BE2C (cell line): ENCODE data around the gene RBM33.

Source experiments
- DNase-seq: peaks from one replicate; pipeline ENCODE4 v3.0.0-alpha.2; 2020
- H3K27me3 ChIP-seq: fragments of 250-450 bp; sonication (Bioruptor Pico); 2 replicates; pipeline ENCODE4 v1.5.1; 2020; ENCODE audit warnings: mild to moderate bottlenecking
- H3K36me3 ChIP-seq: fragments of 250-450 bp; sonication (Bioruptor Pico); 2 replicates; pipeline ENCODE4 v1.5.1; 2020; ENCODE audit warnings: mild to moderate bottlenecking
- H3K4me1 ChIP-seq: fragments of 250-450 bp; sonication (Bioruptor Pico); 2 replicates; pipeline ENCODE4 v1.5.1; 2020
- H3K4me3 ChIP-seq: 2 replicates; pipeline ENCODE4 v1.5.1; 2011; ENCODE audit warnings: low read depth, low read length
- H3K9me3 ChIP-seq: fragments of 250-450 bp; sonication (Bioruptor Pico); 2 replicates; pipeline ENCODE4 v1.5.1; 2020
- TF ChIP-seq, protein P1 (sequence below): IDR thresholded peaks from 2 replicates; pipeline ENCODE4 v1.5.1; 2012; ENCODE audit warnings: mild to moderate bottlenecking, low read depth, low read length

The RBM33 gene

DNA sequence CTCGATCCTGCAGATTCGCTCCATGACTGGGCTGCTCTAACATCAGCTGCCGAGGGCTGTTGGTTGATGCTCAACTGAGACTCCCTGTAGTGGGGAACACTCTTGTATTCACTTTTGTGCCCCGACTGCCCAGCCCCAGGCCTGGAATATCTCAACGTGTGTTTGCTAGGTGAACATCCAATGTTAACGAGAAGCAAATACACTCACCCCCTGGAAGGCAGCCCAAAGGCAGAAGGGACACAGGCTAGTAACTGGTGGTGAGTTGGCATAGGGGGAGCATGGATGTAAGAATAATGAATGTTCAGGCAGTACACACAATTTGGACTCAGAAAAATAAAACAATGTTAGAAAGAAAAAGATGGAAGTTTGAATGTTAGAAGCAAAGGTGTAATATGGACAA is 24.0 kb upstream of the RBM33 start:
- Histone ChIP-seq H3K27me3 (peaks cover 28% of the 10 kb centered on the region), H3K36me3 (no peaks in the 10 kb centered on the region), H3K4me1 (no peaks in the 10 kb centered on the region), H3K4me3 (no peak overlapping the region), H3K9me3 (no peaks in the 10 kb centered on the region)
- no peak for DNase-seq
- TF ChIP-seq, protein P1, sequence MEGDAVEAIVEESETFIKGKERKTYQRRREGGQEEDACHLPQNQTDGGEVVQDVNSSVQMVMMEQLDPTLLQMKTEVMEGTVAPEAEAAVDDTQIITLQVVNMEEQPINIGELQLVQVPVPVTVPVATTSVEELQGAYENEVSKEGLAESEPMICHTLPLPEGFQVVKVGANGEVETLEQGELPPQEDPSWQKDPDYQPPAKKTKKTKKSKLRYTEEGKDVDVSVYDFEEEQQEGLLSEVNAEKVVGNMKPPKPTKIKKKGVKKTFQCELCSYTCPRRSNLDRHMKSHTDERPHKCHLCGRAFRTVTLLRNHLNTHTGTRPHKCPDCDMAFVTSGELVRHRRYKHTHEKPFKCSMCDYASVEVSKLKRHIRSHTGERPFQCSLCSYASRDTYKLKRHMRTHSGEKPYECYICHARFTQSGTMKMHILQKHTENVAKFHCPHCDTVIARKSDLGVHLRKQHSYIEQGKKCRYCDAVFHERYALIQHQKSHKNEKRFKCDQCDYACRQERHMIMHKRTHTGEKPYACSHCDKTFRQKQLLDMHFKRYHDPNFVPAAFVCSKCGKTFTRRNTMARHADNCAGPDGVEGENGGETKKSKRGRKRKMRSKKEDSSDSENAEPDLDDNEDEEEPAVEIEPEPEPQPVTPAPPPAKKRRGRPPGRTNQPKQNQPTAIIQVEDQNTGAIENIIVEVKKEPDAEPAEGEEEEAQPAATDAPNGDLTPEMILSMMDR = no peak

DNA sequence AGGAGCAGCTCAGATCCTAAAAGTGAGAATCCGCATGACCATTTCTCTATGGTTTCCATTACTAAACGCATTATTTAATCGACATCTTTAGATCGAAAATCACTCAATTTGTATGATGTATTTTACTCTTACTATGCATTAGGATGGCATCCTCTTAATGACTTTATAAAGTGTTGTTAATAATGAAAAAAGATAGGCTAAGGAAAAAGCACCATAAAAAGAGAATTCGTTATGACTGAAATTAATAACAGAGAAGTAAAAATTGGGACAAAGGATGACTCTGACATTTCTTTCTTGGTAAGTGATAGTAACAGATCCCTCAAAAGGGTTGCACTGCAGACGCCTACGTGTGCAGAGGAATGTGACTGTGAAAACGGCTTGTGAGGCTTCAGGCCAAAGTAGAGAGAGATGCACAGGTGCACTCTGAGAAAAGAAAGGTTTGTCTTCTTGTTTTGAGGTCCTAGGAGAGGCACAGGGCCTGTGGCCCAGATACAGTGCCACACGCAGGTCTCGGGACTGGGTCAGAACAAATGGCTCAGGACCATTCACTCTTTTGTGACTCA is 23.0 kb upstream of the RBM33 start:
- no peak for DNase-seq
- no peaks in the 10 kb centered on the region for H3K9me3 ChIP-seq
- peaks cover 28% of the 10 kb centered on the region for H3K27me3 ChIP-seq
- H3K4me1 ChIP-seq = no peaks in the 10 kb centered on the region
- H3K4me3 ChIP-seq = no peak overlapping the region
- no peaks in the 10 kb centered on the region for H3K36me3 ChIP-seq
- TF ChIP-seq, protein P1 = no peak

DNA sequence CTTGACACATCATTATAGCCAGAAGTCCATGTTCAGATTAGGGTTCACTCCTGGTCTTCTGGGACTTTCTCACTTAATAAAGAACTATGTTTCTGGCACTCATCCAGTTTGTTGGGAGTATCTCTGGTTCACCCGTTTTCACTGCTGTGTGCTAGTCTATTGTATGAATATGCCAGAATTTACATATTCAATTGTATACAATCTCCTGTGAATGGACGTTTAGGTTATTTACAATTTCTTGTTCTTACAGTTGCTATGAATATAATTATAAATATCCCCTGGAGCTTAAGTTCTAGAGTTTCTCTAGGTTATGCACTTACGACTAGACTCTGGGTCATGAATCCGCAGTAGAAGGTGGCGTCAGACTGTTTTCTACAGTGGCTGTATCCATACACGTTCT is 20.0 kb upstream of the RBM33 start:
- no peak for DNase-seq
- Histone ChIP-seq H3K9me3 (no peaks in the 10 kb centered on the region), H3K27me3 (peaks cover 20% of the 10 kb centered on the region), H3K4me1 (no peaks in the 10 kb centered on the region), H3K36me3 (no peaks in the 10 kb centered on the region), H3K4me3 (no peak overlapping the region)
- TF ChIP-seq, protein P1 = no peak

DNA sequence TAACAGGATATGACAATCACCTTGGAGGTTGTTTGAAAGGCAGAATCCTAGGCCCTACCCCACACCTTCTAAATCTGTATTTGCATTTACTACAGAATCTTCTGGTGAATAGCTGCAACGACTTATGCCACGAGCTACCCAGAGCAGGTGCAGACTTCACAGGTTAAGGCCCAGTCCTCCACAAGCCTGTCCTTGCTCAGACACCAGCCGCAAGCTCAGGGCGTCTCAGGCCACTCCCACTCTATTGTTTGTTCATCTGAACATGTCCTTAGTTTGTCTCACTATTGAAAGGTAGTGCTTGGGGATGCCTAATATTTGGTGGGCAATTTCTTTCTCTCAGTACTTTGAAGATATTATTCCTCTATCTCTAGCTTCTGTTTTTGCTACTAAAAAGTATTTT is 18.9 kb upstream of the RBM33 start:
- H3K4me3 ChIP-seq = no peak overlapping the region
- no peaks in the 10 kb centered on the region for H3K4me1 ChIP-seq
- H3K36me3 ChIP-seq = no peaks in the 10 kb centered on the region
- TF ChIP-seq, protein P1 = no peak
- no peak for DNase-seq
- H3K27me3 ChIP-seq = peaks cover 12% of the 10 kb centered on the region
- no peaks in the 10 kb centered on the region for H3K9me3 ChIP-seq

DNA sequence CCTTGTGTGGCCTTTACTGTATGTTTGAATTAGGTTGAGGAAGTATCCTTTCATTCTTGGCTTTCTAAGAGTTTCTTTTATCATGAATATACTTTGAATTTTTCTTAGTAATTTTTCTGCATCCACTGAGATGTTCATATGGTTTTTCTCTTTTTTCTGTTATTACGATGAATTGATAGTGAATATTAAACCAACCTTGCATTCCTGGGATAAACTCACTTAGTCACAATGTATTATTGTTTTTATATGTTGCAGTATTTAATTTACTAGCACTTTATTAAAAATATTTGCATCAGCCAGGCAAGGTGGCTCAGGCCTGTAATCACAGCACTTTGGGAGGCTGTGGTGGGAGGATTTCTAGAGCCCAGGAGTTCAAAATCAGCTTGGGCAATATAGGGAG is 15.3 kb upstream of the RBM33 start:
- no peak for DNase-seq
- Histone ChIP-seq H3K4me3 (no peak overlapping the region), H3K9me3 (no peaks in the 10 kb centered on the region), H3K27me3 (peaks cover 2% of the 10 kb centered on the region), H3K36me3 (no peaks in the 10 kb centered on the region), H3K4me1 (no peaks in the 10 kb centered on the region)
- TF ChIP-seq, protein P1 = no peak

DNA sequence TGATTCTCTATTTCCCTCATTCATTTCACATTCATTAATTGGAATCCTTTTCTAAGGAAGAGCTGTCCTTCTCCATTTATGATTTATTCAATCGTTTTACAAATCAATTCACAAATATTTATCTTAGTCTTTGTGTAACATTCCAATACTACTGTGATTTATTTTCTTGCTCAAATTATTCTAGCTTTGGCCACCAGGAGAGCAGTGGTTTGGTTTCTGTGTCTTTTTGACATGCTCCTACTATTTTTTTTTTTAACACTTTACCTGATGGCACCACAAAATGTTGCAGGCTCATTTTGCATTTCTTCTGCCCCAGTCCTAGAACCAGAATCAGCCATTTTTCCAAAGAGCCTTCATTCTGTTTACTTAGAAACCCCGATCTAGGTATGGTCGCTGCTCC is 13.3 kb upstream of the RBM33 start:
- H3K4me1 ChIP-seq = no peaks in the 10 kb centered on the region
- DNase-seq = no peak
- H3K4me3 ChIP-seq = no peak overlapping the region
- no peaks in the 10 kb centered on the region; the same call in 1 of the 2 replicates for H3K27me3 ChIP-seq
- no peaks in the 10 kb centered on the region for H3K9me3 ChIP-seq
- H3K36me3 ChIP-seq = no peaks in the 10 kb centered on the region
- TF ChIP-seq, protein P1 = no peak
